OCI-LY1 (cell line): ENCODE measurements around the gene ATP11A.

Source experiments
- H2AFZ ChIP-seq: fragments of 200-600 bp; sonication (generic), shearing (Covaris generic); 2 replicates; pipeline ENCODE4 v1.6.0; 2014; ENCODE audit warnings: antibody characterized with exemption, mild to moderate bottlenecking, low read length
- H3F3A ChIP-seq: fragments of 200-600 bp; sonication (generic), shearing (Covaris generic); 2 replicates; pipeline ENCODE4 v1.6.0; 2014; ENCODE audit warnings: mild to moderate bottlenecking, antibody characterized with exemption, low read length, moderate library complexity; ENCODE audit not compliant: insufficient read depth
- H3K27ac ChIP-seq: fragments of 200-600 bp; sonication (generic); 2 replicates; pipeline ENCODE4 v1.5.1; 2014; ENCODE audit warnings: low read length, mixed run types, mild to moderate bottlenecking, low read depth; ENCODE audit not compliant: poor library complexity, severe bottlenecking
- H3K27me3 ChIP-seq: fragments of 200-600 bp; sonication (generic); 2 replicates; pipeline ENCODE4 v1.6.0; 2014; ENCODE audit warnings: antibody characterized with exemption, mild to moderate bottlenecking, low read length, moderate library complexity; ENCODE audit not compliant: insufficient read depth
- H3K36me3 ChIP-seq: fragments of 200-600 bp; sonication (generic); 2 replicates; pipeline ENCODE4 v1.6.1; 2014; ENCODE audit warnings: mild to moderate bottlenecking, antibody characterized with exemption, low read length, moderate library complexity, mixed read lengths; ENCODE audit not compliant: insufficient read depth
- H3K4me1 ChIP-seq: fragments of 200-600 bp; sonication (generic); 2 replicates; pipeline ENCODE4 v1.5.1; 2014; ENCODE audit warnings: mild to moderate bottlenecking, low read length, moderate library complexity; ENCODE audit not compliant: insufficient read depth, severe bottlenecking
- H3K4me2 ChIP-seq: fragments of 200-600 bp; sonication (generic), shearing (Covaris generic); 2 replicates; pipeline ENCODE4 v1.6.1; 2014; ENCODE audit warnings: low read length
- H3K4me3 ChIP-seq: fragments of 200-600 bp; sonication (generic); 2 replicates; pipeline ENCODE4 v1.5.1; 2014; ENCODE audit warnings: low read length, low read depth, mild to moderate bottlenecking, mixed read lengths; ENCODE audit not compliant: poor library complexity, severe bottlenecking
- H3K79me2 ChIP-seq: fragments of 200-600 bp; shearing (Covaris generic); 2 replicates; pipeline ENCODE4 v1.6.1; 2016; ENCODE audit warnings: mixed run types, low read length, mixed read lengths; ENCODE audit not compliant: insufficient read depth
- H3K9ac ChIP-seq: fragments of 200-600 bp; sonication (generic), shearing (Covaris generic); 2 replicates; pipeline ENCODE4 v1.6.1; 2014; ENCODE audit warnings: mild to moderate bottlenecking, low read length, mixed read lengths
- H3K9me2 ChIP-seq: fragments of 200-600 bp; sonication (generic), shearing (Covaris generic); 2 replicates; pipeline ENCODE4 v1.6.1; 2014; ENCODE audit warnings: low read depth, mild to moderate bottlenecking, low read length, mixed read lengths
- H3K9me3 ChIP-seq: fragments of 200-600 bp; shearing (Covaris generic); 2 replicates; pipeline ENCODE4 v1.6.1; 2014; ENCODE audit warnings: low read length, mixed read lengths
- H4K20me1 ChIP-seq: fragments of 200-600 bp; sonication (generic), shearing (Covaris generic); 2 replicates; pipeline ENCODE4 v1.6.0; 2016; ENCODE audit warnings: mild to moderate bottlenecking, low read length; ENCODE audit not compliant: insufficient read depth
- EZH2 ChIP-seq: fragments of 200-600 bp; sonication (generic), shearing (Covaris generic); IDR thresholded peaks from 2 replicates; pipeline ENCODE4 v1.8.0; 2017; ENCODE audit warnings: borderline replicate concordance, mixed run types, mild to moderate bottlenecking, antibody characterized with exemption, low read length, moderate library complexity, mixed read lengths
- TF ChIP-seq, protein P1 (sequence below): fragments of 200-600 bp; sonication (generic), shearing (Covaris generic); IDR thresholded peaks from 2 replicates; pipeline ENCODE4 v1.5.1; 2017; ENCODE audit warnings: mild to moderate bottlenecking, antibody characterized with exemption, low read length, moderate library complexity, mixed read lengths

Gene ATP11A

DNA sequence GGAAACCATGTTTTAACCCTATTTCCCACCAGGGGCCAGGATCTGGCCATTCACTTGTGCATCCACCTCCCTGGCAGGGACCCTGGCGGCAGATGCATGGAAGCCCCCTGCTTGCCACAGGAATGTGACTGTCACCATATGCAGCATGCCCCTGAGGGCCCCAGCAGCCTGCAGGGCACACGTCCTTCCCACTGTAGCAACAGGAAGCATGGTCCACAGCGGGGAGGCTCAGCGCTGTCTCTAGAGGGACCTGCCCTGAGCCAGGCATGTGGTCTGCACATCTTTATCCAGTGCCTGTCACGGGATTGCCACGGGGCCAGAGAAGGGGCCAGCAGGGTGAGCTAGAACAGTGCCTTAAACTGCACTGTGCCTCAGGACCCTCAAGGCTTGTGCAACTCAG lies 244.2 kb downstream of the ATP11A start:
- no peak overlapping the region for H2AFZ ChIP-seq
- no peaks in the 10 kb centered on the region for H4K20me1 ChIP-seq
- no peaks in the 10 kb centered on the region for H3K9me3 ChIP-seq
- peaks cover 10% of the 10 kb centered on the region; the same call in 1 of the 2 replicates for H3K27me3 ChIP-seq
- no peak overlapping the region for H3K4me3 ChIP-seq
- H3K4me1 ChIP-seq = no peaks in the 10 kb centered on the region
- no peaks in the 10 kb centered on the region for H3K79me2 ChIP-seq
- no peak for TF ChIP-seq EZH2
- TF ChIP-seq, protein P1, sequence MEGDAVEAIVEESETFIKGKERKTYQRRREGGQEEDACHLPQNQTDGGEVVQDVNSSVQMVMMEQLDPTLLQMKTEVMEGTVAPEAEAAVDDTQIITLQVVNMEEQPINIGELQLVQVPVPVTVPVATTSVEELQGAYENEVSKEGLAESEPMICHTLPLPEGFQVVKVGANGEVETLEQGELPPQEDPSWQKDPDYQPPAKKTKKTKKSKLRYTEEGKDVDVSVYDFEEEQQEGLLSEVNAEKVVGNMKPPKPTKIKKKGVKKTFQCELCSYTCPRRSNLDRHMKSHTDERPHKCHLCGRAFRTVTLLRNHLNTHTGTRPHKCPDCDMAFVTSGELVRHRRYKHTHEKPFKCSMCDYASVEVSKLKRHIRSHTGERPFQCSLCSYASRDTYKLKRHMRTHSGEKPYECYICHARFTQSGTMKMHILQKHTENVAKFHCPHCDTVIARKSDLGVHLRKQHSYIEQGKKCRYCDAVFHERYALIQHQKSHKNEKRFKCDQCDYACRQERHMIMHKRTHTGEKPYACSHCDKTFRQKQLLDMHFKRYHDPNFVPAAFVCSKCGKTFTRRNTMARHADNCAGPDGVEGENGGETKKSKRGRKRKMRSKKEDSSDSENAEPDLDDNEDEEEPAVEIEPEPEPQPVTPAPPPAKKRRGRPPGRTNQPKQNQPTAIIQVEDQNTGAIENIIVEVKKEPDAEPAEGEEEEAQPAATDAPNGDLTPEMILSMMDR = no peak
- no peak overlapping the region for H3K4me2 ChIP-seq
- H3K27ac ChIP-seq = no peak overlapping the region
- H3K9ac ChIP-seq = no peak overlapping the region
- H3F3A ChIP-seq = no peaks in the 10 kb centered on the region
- no peaks in the 10 kb centered on the region for H3K9me2 ChIP-seq
- H3K36me3 ChIP-seq = no peaks in the 10 kb centered on the region
